ENCODE data around the gene TTC34.
A peak's percentile ranks its signal among the peaks of the same experiment; 100 is the strongest.

The TTC34 gene

DNA sequence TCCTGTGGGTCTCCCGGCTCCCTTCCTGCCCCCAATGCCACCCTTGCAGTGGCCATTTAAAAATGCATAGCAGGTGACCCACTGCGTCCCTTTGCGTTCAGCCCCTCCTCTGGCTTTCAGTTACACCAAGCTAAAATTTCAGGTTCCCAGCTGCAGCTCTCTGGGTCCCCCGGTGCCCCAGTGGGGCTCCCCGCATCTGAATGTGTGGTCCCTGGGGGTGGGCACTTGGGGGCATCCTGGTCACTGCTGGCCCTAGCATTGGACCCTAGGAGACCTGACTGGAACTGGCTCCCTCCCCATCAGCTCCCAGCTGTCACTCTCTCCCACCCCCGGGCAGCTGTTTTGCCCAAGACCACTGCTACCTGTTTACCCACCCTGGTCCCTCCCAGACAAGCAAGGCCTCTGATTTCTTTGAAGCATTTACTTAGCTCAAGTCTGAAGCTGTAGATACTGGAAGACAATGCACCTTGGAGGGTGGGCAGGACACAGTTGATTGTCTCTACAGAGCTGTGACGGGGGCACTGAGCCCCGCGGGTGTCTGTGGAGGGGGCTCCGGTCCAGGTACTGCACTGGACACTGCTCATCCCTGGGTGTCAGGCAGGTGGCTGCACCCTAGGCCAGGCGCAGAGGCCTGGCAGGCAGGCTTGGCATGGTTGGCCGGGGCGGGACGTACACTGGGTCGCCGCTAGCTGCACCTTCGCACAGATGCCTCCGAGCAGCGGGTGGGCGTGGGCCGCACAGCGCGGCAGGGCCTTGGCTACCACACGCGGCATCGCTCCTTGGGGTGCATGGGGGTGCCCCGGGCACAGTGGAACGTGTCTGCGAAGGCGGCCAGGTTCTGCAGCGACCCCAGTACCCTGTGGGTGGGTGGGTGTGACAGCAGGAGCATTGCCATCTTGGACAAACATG, 211.0 kb downstream of the TTC34 start:
- no peak for DNase-seq (ENCODE audit: low spot score)

DNA sequence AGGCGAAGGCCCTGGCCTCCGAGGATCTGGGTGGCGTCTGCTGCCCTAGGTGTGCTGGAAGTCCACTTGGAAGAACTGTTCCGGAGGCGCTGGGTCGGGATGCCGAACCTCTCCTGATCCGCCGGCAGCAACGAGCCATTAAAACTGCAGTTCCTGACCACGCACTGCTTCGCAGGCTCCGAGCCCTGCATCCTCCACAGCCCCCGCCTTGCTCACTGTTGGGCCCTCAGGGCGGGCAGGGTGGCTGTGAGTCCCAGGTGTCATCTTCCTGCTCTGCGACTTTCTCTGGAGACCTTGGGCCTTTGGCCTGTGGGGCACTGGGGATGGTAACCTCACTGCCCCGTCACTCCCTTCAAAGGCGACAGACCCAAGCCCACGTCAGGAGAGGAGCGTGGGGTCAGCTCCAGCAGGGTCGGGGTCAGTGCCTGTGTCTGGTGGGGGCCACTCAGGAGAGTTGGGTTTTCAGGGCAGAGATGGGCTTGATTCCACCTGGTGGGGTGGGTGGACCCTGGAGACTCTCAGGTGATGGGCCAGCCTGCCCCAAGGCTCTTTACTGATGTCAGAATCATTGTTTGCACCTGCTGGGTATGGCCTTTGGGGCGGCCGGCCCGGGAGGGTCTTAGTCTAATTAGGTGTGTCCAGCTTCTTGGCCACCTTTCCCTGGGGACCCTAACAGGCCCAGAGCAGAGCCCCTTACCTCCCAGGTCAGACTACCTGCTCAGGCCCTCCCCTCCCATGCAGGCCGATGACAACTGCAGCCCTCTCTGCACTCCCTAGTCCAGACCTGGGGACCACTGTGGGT, 211.9 kb downstream of the TTC34 start:
- DNase-seq (ENCODE audit: low spot score): no peak

DNA sequence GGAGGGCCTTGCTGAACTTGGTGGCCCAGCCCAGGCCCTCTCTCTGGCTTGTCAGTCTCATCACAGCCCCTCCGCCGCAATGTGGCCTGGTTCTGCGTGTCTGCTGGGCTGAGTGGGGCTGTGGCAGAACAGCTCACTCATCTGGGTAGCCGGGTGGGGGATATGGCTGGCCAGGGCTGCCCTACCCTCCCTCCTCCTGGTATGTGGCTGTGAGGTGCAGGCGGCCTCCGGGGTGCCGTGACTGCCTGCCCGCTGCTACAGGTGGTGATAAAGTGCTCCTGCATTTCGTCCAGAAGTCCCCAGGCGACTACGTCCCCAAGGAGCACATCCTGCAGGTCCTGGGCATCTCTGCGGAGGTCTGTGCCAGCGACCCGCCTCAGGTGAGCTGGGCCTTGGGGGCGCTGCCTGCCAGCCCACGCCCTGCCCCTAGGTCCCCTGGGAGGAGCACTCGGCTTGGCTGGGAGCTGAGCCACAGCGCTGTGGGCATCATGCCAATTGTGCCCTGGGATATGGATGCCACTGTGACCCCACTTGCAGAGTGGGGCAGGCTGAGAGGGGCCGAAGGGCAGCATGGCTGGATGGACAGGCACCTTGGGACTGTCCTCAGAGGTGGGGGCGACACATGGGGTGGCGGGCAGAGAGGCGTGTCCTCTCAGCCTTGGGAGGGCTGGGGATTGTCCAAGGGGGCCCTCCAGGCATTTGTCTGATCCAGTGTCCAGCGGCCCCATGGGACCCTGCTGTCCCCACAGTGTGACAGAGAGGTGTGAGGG, 212.6 kb downstream of the TTC34 start:
- DNase-seq (ENCODE audit: low spot score): no peak

DNA sequence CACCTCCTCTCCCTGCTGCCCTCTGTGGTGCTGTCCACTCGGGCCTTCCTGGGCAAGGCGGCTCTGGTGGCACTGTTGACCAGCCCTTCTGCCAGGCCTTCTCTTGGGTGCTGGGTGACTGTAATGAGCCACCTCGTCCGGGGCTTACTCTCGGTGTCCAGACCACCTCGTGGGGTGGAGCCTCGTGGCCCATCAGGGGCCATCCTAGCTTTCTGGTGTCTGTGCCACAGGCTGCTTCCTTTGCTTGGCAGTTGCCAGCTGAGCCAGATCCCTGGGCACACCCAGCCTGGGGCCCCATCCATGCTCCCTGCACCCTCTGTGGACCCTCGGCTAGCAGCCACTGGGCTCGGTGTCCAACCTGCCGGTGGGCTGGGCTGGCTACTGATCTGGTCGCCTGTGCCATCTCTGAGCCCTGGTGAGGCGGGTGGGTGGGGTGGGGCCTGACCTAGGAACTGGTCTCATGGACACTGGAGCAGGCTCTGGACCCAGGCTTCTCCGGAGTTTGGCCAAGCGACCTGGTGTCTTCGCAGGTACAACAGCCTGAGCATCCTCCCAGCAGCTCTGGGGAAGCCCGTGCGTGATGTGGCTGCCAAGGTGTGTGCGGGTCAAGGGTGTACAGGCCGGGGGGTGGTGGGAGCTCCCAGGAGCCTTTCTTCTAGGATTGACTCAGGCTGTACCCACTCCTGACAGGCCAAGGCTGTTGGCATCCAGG, 213.5 kb downstream of the TTC34 start:
- DNase-seq (ENCODE audit: low spot score): no peak

DNA sequence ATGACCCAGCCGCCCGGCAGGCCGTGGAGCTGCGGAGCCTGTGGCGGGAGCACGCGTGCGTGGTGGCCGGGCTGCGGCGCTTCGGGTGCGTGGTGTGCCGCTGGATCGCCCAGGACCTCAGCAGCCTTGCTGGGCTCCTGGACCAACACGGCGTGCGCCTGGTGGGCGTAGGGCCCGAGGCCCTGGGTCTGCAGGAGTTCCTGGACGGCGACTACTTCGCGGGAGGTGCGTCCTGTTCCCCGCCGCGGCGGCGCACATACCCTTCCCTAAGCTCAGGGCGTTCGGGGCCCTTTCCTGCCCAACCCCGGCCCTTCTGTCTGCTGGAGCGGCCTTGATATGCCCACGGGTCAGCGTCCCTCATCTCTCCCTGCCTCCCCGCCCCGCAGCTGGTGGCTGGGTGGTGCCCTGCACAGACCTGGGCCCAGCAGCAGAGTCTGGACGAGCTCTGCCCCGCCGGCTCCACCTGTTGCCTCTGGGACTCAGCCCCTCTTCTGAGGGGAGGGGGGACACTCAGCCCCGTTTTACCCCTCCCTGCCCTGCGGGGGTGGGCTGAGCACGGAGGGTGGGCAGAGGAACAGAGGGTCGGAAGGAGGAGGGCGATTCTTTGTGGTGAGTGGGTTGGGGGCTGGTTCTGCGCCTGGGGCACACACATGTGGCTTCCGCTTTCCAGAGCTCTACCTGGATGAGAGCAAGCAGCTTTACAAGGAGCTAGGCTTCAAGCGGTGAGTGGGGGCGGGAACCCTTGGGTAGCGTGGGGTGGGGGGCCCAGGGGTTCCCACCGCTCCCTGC, 214.2 kb downstream of the TTC34 start:
- peak; percentile 40 for DNase-seq (ENCODE audit: low spot score)

DNA sequence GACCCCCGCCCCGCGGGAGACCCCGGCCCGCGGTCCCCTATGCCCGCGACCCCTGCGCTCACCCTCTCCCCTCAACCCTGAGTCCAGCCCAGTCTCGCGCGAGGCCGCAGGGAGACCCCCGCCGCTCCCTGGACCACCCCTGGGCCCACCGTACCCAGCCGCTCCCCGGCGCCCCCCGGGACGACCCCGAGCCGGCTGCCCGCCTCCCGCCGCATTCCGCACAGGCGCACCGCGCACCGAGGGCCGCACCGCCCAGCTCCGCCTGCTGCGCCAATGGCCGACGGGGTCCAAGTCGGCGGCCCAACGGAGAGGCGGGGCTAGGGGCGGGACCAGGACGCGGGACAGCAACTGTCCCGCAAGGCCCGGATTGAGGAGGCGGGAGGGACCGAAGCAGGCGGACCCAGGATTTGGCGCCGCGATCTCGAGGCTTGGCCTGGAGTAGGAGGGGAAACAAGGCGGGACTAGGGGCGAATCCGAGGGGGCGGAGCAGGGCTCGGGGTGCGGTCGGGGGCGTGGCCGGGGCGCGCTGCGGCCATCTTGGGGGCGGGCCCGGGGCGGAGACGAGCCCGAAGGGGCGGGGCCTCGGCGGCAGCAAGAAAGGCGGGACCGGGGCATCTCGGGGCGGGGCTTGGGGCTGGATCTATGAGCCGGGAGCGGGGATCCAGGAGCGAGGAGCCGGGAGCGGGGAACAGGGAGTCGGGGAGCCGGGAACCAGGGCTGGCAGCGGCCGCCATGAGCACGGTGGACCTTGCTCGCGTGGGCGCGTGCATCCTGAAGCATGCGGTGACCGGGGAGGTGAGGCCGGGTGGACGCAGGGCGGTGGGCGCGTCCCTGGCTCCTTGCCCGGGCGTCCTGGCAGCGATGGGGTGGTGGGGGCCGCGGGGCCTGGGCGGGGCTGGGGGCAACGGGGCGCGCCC, 215.1 kb downstream of the TTC34 start, which contains the start of gene PRXL2B:
PRXL2B (plus strand) TSS at position 624 of the 917 bp plus-strand sequence; CDS start at position 733, 109 bp downstream.
- DNase-seq (ENCODE audit: low spot score): peak; percentile 99

All from Ammon's horn (tissue), 1 donor.